HG02970 (cell line): ENCODE data around the gene FBL.
"Not testable (repeated sequence)": the region's sequence is repeated elsewhere in the genome, so short reads cannot be mapped to it uniquely, and the experiment has no call there.

Experiments used
- ATAC-seq: cut with Tn5 transposase; IDR thresholded peaks from one replicate; pipeline ENCODE4 v1.9.1; 2021; ENCODE audit warnings: mild to moderate bottlenecking, moderate library complexity, moderate number of reproducible peaks; ENCODE audit not compliant: unreplicated experiment, low FRiP score

The FBL gene

DNA sequence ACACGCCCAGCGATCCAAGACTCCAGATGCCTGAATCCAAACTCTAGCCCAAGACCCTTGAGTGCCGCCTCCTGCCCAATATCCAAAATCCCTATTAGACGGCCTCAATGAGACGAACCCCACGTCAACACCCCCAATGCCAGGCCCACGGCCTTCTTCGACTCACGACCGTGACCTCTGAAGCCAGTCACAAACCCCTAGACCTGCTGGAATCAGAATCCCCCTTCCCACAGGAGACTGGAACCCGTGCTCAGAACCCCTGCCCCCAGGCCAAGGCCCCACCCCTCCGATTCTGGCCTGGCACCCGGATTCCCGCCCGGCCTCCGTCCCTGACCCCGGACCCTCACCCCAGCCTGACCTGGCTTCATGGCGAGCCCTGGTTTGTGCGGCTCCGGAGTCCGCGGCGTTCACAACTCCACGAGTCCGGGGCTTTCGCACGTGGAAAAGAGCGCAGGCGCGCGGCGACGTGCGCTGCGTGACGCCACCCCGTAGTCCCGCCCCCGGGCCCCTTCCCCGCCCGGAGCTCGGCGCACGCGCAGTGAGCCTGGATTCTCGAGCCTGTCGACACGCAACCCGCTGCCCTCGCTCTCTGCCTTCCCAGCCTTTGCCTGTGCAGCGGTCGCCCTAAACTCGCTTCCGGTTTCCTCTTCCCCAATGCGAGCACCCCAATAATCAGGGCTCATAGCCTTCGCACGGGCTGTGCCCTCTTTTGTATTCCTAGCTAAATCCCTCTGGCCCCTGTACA, at the start of gene FBL:
FBL (minus strand) TSS at position 447 of the 745 bp plus-strand sequence; CDS start at position 368, 79 bp downstream.
- ATAC-seq = peak; percentile 86

DNA sequence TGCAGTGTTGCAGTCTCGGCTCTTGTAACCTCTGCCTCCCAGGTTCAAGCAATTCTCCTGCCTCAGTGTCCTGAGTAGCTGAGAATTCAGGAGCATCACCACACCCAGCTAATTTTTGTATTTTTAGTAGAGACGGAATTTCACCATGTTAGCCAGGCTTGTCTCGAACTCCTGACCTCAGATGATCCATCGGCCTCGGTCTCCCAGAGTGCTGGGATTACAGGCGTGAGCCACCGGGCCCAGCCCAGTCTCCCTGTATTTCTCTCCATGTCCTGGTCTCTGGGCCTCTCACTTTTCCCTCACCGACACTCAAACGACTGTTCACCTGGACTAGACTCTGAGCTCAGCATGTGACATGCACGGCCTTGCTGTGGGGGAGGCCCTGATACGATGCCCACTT, 48.9 kb upstream of the FBL start:
- not testable (repeated sequence) for ATAC-seq

DNA sequence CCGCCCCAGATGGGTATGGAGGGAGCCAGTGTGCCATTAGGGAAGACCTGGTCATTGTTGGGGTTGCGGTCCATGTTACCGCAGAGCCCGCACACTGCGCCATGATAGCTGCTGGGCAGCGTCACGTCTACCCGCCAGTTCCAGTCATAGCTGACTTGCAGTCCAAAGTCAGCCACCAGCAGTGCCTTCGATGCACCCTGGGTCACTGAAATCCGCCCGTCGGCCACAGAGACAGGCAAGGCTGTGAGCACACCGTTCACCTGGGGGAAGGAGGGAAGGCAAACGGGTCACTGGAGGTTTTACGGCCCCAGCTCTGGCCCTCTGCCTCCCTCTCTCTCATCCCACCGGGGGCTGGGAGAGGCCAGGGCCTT, 48.0 kb upstream of the FBL start:
- not testable (repeated sequence) for ATAC-seq

DNA sequence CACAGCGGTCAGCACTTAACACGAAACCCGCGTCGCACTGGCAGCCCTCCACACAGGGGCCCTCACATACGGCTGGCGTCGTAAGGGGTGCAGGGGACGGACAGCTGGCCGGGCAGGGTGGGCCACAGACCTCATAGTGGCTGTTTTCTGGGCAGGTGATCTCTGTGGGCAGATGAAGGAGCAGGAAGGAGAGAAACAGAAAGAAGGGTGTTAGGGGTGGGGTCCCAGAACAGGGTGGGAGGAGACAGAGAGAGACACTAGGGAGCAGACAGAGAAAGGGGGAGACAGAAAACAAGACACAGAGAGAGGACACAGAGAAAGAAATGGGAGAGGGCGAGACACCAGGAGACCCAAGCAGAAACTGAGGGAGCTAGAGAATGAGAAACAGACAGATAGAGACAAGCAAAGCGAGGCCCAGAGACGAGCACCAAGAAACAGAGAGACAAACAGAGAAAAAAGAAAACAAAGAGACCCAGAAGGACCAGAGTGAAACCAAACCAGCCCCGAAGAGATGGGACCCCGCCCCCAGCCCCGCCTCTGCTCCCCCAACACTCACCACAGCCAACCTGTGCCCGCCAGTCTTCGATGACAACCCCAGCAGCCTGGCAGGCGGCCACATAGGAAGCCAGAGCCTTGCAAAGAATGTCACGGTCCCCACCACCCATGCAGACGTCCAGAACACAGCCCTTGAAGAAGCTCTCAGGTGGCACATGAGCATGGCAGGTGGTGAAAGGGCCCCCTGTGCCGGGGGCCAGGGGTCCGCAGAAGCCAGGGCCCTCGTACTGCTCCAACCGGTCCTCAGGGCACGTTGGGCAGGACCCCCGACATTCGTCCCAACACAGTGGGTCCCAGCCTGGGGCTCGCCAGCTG, 47.4 kb upstream of the FBL start:
- ATAC-seq = not testable (repeated sequence)

DNA sequence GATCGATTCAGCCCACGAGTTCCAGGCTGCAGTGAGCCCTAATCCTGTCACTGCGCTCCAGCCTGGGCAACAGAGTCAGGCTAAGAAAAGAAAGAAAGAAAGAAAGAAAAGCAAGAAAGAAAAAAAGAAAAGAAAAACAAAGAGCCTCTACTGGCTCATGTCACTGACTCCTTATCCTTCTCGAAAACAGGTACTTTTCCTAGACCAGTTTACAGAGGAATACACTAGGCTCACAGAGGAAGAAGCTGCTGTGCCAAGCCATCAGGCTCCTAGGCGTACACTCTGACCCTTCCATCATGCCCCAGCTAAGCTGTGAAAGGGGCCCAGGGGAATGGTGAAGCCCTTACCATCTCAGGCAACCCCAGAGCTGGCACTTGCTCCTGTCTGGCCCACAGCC, 46.3 kb upstream of the FBL start:
- not testable (repeated sequence) for ATAC-seq

DNA sequence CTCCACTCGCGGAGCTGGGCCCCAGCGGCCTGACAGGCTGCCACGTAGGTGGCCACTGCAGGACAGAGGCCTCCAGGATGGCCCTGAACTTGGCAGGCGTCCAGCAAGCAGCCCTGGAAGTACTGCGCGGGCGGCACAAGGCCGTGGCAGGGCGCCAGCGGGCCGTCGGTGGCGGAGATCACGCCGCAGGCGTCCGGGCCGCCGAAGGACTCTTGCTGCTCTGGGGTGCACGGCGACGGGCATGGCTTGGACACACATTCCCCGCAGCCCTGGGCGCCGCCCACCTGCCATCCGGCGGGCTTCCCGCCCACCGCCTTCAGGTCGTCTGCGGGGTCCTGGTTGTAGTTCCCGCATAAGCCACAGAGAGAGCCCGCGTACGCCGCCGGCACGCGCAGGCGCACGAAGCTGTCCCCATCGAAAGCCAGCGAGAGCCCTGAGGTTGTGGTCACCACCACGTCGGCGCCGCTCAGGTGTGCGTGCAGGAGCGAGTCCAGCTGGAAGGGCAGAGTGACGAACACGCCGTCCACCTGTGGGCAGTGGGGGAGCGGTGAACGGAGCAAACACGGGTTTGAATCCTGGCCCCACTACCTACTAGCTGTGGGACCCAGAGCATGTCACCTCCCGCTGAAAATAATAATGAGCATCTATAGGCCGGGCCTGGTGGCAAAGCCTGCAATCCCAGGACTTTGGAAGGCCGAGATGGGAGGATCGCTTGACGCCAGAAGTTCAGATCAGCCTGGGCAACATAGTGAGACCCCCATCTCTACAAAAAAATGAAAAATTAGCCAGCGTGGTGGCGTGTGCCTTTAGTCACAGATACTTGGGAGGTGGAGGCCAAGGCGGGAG, 45.7 kb upstream of the FBL start:
- not testable (repeated sequence) for ATAC-seq

DNA sequence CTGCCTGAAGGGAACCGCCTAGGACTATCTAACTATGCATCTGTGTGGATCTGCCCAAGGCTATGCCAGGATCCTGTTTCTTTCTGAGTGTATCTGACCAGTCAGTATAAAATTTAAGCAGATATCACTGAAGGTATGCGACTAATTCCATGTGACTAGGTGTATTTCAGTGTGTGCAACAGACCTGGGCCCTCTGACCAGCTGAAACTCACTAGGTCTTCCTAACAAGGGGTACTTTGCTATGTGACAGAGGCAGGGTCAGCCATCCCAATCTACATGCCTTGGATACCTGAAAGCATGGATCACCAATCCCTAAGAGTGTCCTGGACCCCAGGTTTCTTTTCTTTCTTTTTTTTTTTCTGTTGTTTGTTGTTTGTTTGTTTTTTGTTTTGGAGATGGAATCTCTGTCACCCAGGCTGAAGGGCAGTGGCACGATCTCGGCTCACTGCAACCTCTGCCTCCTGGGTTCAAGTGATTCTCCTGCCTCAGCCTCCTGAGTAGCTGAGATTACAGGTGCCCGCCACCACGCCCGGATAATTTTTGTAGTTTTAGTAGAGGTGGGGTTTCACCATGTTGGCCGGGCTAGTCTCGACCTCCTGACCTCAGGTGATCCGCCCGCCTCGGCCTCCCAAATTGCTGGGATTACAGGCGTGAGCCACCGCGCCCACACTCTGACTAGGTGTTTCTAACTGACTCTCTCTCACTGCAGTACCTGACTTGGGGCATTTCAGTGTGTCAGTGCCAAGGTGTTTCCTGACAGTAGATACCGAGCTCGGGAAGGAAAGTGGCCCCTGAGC, 44.8 kb upstream of the FBL start:
- no peak for ATAC-seq

DNA sequence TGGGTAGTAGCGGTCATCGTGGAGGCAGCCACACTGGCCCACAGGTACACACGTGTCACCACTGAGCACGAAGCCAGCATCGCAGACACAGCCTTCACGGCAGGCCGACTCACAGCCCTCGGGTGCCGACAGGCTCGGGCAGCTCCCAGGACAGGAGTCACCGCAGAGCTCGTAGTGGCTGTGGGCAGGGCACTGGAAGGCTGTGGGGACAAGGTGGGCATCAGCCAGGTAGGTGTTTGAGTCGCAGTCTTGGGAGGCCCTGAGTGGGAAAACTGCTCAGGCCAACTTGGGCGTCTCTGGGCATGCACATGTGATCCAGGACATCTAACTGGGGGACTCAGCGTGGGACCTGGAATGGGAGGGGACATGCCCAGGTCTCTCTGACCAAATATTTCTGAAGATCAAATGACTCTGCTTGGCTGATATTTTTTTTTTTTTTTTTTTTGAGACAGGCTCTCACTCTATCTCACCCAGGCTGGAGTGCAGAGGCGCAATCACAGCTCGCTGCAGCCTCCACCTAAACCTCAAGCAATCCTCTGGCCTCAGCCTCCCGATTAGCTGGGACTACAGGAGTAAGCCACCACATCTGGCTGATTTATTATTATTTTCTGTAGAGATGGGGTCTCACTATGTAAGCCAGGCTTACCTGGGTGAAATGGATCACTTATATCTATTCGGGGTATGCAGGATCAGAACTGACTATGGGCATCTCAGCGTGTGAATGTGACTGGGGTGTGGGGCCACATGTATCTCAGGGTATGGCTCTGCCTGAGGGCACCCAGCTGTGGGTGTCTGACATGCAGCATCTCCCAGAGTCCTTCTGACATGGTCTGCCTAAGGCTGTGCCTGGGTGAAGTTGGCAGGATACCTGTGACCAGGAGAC, 43.9 kb upstream of the FBL start:
- ATAC-seq = not testable (repeated sequence)

DNA sequence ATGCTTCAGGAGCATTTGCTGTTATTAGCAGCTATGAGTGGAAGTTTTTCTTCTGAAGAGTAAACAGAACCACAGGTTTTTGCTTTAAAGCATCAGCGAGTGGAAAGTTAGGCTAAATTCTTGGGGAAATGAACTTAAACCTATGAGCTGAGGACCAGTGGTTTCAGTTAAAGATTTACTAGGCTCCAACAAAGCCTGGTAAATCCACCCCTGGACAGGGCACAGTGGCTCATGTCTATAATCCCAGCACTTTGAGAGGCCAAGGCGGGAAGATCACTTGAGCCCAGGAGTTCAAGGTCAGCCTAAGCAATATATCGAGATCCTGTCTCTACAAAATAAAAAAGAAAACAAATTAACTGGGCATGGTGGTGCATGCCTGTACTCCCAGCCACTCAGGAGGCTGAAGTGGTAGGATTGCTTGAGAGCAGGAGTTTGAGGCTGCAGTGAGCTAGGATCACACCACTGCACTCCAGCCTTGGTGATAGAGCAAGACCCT, 41.3 kb upstream of the FBL start:
- ATAC-seq = not testable (repeated sequence)

DNA sequence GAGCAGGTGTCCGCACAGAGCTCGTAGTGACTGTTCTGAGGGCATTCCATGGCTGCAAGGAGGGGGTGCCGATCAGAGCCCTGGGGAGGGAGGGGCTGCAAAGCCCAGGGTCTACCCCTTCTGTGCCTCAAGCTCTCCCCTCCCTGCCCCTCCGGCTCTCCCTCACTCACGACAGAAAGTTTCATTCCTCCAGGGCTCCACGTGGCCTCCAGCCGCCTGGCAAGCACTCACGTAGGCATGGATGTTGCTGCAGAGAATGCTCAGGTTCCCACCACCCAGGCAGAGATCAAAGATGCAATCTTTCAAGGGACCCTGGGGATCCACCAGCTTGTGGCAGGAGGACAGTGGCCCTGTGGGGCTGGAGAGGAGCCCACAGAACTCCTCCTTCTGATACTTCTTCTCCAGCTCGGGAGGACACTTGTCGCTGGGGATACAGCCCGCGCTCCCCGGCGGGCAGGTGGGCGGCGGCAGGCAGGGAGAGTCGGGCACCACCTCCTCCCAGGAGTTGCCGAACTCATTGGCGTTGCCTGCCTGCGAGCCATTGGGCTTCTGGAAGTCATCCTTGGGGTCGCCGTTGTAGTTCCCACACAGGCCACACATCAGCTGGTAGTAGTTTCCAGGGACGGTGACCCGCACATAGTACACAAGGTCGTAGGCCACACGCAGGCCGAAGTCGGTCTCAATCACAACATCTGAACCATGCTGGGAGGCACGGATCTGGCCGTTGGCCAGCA, 39.8 kb upstream of the FBL start:
- not testable (repeated sequence) for ATAC-seq

DNA sequence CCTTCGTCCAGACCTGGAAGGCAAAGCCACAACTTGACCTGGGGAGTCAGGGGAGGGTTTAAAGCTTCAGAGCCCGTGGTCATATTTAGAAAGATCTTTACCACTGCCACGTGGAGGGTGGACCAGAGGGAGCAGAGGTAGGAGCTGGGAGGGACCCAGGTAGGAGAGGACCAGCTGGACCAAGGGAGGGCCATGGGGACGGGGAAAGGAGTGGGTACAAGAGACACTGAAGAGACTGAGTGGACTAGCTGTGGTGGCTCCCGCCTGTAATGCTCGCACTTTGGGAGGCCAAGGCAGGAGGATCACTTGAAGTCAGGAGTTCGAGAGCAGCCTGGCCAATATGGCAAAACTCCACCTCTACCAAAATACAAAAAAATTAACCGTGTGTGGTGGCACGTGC, 38.5 kb upstream of the FBL start:
- ATAC-seq = not testable (repeated sequence)

DNA sequence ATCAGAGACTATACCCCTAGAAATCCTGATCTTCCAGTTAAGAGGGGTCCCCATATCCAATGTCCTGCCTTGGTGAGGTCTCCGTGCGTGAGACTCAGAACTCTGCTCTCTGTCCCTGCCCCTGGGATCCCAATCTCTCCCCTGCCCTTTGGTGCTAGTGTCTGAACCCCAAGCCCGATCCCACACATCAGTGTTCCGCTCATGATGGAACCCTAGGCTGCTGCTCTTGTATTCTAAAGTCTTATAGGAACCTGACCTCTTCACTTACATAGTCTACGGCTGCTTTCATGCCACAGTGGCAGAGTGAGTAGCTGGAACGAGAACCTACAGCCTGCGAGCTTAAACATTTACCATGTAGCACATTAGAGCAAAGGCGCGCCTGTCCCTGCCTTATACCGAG, 36.5 kb upstream of the FBL start:
- not testable (repeated sequence) for ATAC-seq

DNA sequence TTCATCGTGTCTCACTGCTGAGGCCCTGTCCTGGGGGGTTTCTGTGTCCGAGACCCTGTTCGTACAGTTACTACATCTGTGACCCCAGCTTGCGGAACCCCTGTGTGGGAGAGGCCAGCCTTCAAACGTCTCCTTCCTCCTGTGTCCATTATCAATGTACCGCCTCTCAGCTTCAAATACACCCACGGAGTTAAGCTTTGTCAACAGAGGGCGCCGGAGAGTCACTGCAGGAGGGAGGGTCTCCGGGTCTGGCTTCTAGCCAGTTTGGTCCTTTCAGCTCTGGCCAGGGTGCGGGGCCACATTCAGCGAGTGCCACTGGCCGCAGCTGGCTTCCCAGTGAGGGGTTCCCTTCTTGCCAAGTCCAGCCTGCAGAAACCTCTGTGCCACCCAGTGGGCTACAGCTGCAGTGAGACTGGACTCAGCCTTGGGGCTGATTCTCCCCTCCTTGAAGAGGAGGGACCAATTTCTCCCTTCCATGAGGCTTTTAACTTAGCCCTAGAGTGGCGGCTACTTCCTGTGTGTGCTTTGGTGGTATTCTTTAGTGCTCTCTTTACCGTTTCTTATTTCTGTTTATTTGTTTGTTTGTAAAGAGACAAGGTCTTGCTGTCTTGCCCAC, 35.4 kb upstream of the FBL start:
- ATAC-seq = not testable (repeated sequence)

DNA sequence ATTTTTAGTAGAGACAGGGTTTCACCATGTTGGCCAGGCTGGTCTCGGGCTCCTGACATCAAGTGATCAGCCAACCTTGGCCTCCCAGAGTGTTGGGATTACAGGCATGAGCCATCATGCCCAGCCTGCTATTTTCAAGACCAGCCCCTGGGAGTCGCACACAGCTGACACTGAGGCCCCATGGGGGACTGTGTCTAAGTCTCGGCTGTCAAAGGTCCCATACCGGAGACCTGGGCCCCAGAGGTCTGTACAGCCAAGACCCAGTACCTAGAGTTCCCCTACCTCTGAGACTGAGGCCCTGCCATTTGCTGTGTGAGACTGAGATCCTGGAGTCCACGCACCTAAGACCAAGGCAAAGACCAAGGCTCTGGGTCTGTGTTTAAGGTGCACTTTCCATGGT, 34.1 kb upstream of the FBL start:
- ATAC-seq = not testable (repeated sequence)

DNA sequence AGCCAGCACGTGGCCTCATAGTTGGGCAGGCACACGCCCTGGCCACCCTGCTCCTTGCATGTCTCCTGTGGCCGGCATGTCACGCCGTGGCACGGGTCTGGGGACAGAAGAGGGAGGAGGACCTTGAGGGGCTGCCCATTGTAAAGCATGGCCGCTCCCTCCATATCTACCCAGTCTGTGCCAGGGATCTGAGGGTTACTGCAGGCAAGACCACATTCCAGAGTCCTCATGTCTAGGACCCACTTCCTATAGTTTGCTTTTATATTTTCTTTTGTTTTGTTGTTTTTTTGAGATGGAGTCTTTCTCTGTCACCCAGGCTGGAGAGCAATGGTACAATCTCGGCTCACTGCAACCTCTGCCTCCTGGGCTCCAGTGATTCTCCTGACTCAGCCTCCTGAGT, 33.6 kb upstream of the FBL start:
- not testable (repeated sequence) for ATAC-seq

DNA sequence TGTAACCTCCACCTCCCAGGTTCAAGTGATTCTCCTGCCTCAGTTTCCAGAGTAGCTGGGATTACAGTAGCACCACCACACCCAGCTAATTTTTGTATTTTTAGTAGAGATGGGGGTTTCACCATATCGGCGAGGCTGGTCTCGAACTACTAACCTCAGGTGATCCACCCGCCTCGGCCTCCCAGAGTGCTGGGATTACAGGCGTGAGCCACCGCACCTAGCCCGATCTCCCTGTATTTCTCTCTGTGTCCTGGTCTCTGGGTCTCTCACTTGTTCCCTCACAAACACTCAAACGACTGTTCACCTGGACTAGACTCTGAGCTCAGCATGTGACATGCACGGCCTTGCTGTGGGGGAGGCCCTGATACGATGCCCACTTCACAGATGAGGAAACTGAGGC, 32.7 kb upstream of the FBL start:
- ATAC-seq = not testable (repeated sequence)

DNA sequence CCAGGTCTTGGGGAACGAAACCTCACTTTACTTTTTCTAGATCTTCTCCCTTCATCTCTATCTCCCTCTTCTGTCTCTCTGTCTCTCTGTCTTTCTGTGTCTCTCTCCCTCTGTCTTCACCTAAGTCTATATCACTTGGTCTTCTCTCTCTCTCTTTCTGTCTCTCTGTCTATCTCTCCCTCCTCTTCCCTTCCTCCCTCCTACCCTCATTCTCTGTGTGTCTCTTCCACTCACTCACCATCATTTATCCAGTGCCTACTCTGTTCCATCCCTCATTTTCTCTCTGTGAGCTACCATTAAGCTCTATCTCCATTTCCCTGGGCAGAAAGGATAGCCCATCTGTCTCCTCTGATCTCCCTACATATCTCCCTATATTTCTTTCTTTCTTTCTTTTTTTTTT, 32.2 kb upstream of the FBL start:
- no peak for ATAC-seq

DNA sequence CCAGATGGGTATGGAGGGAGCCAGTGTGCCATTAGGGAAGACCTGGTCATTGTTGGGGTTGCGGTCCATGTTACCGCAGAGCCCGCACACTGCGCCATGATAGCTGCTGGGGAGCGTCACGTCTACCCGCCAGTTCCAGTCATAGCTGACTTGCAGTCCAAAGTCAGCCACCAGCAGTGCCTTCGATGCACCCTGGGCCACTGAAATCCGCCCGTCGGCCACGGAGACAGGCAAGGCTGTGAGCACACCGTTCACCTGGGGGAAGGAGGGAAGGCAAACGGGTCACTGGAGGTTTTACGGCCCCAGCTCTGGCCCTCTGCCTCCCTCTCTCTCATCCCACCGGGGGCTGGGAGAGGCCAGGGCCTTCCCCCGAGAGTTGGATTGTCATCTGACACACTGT, 31.8 kb upstream of the FBL start:
- not testable (repeated sequence) for ATAC-seq
